Adipocyte (in vitro differentiated cells): ENCODE data around the gene SSC5D.

Source experiments
- DNase-seq: peaks from one replicate; pipeline ENCODE4 v3.0.0-alpha.2; 2015; ENCODE audit warnings: low read depth
- H3K27me3 ChIP-seq: replicated peaks from 2 replicates; pipeline ENCODE4 v1.7.0; 2013; ENCODE audit warnings: mild to moderate bottlenecking, low read length, moderate library complexity; ENCODE audit not compliant: control insufficient read depth, insufficient read depth
- H3K36me3 ChIP-seq: 2 replicates; pipeline ENCODE4 v1.7.0; 2013; ENCODE audit warnings: low read length, mild to moderate bottlenecking, moderate library complexity; ENCODE audit not compliant: control insufficient read depth, insufficient read depth, severe bottlenecking
- H3K4me1 ChIP-seq: 2 replicates; pipeline ENCODE4 v1.7.0; 2013; ENCODE audit warnings: mild to moderate bottlenecking, low read length, moderate library complexity; ENCODE audit not compliant: control insufficient read depth, insufficient read depth
- H3K4me3 ChIP-seq: 2 replicates; pipeline ENCODE4 v1.7.0; 2013; ENCODE audit warnings: mild to moderate bottlenecking, low read length, moderate library complexity
- H3K9ac ChIP-seq: 2 replicates; pipeline ENCODE4 v1.7.0; 2013; ENCODE audit warnings: mild to moderate bottlenecking, low read length, moderate library complexity
- H3K9me3 ChIP-seq: 2 replicates; pipeline ENCODE4 v1.7.0; 2013; ENCODE audit warnings: mild to moderate bottlenecking, low read length, moderate library complexity; ENCODE audit not compliant: control insufficient read depth

SSC5D gene

DNA sequence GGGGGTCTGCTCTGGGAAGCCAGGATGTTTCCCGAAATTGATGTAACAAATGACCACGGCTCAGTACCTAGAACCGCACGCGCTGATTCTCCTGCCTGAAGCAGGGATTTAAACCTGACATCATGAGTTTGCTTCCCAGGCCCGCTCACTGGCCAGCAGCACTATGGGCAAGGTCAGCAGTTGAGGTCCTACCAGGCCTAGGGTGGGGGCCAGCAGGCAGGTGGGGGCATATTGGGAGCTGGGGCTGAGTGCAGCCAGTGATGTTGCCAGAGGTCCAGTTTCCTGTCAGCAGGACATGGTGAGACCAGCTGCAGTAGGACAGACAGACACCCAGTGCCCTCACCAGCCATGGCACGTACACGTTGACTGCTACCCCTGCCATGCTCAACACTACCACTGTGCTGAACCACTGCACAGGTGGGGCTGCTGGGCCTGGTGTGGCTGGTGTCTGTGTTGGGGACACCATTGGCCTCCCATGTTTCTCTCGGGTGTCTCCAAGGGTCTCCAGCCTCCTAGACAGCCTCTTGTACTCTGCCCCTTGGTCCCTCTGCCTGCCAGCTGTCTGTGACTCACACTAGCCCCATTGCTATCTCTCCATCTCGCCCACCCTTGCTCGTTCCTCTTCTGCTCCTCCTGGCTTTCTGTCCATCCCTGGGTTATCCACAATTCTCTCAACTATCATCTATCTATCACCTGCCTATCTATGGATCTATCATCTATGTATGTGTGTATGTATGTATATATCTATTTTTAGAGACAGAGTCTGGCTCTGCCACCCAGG is 22.6 kb upstream of the SSC5D start:
- Histone ChIP-seq H3K36me3 (no peaks in the 10 kb centered on the region), H3K9ac (no peak overlapping the region), H3K9me3 (no peaks in the 10 kb centered on the region), H3K4me1 (peaks cover 17% of the 10 kb centered on the region), H3K27me3 (no peaks in the 10 kb centered on the region), H3K4me3 (no peak overlapping the region)
- DNase-seq: no peak

GRCh38 chr19:55466241-55466614 is 22.0 kb upstream of the SSC5D start:
- no peaks in the 10 kb centered on the region for H3K27me3 ChIP-seq
- H3K36me3 ChIP-seq: no peaks in the 10 kb centered on the region
- no peak overlapping the region for H3K4me3 ChIP-seq
- H3K9me3 ChIP-seq: no peaks in the 10 kb centered on the region
- no peak overlapping the region for H3K9ac ChIP-seq
- H3K4me1 ChIP-seq: peaks cover 15% of the 10 kb centered on the region
- no peak for DNase-seq

GRCh38 chr19:55467236-55468053 is 20.8 kb upstream of the SSC5D start:
- Histone ChIP-seq H3K36me3 (no peaks in the 10 kb centered on the region), H3K9ac (peak overlapping the region; percentile 25), H3K9me3 (no peaks in the 10 kb centered on the region), H3K27me3 (no peaks in the 10 kb centered on the region), H3K4me3 (no peak overlapping the region), H3K4me1 (peaks cover 9% of the 10 kb centered on the region)
- DNase-seq: peak; percentile 86

DNA sequence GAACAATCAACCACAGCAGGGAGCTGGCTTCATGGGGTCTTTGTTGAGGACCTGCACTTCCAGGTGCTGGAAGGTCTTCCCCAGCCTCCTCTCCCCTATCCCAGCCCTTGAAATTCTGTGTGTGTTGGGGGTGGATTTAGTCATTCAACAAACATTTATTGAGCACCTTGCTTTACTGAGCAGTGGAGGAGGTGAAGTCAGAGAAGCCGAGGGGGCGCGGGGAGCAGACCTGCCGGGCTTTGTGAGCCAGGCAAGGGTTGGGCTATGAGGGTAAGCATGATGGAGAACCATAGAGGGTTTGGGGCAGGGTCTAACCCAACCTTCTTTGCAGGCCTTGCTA is 20.2 kb upstream of the SSC5D start:
- no peaks in the 10 kb centered on the region for H3K27me3 ChIP-seq

GRCh38 chr19:55471266-55471665 is 17.0 kb upstream of the SSC5D start:
- H3K4me3 ChIP-seq: no peak overlapping the region
- no peak for DNase-seq

More for the DNA sequence above, 20.2 kb upstream of the SSC5D start:
- peak overlapping the region; percentile 25 for H3K9ac ChIP-seq
- no peak for DNase-seq
- H3K36me3 ChIP-seq: no peaks in the 10 kb centered on the region
- H3K4me1 ChIP-seq: peaks cover 9% of the 10 kb centered on the region
- no peak overlapping the region for H3K4me3 ChIP-seq
- H3K9me3 ChIP-seq: no peaks in the 10 kb centered on the region

DNA sequence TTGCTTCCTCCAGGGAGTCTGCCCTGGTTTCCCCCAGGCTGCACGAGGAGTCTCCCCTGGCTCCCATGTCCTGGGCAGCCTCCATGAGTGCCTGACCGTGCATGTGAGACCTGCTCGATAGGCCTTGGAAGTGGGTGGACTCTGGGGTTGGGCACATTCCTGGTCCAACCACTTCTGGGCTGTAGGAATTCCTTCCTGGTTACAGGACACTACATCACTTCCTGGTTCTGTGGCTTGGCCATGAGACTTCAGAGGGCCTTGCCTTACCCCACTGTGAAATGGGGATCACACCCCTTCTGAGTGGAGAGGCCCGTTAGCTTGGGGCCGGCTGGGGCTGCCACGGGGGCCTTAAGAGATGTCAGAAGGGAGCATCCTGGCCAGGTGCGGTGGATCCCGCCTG is 15.8 kb upstream of the SSC5D start:
- DNase-seq: no peak
- H3K9me3 ChIP-seq: no peaks in the 10 kb centered on the region
- peak overlapping the region; percentile 62 for H3K9ac ChIP-seq

More at GRCh38 chr19:55471266-55471665, 17.0 kb upstream of the SSC5D start:
- Histone ChIP-seq H3K36me3 (no peaks in the 10 kb centered on the region), H3K9ac (no peak overlapping the region), H3K27me3 (no peaks in the 10 kb centered on the region), H3K9me3 (no peaks in the 10 kb centered on the region), H3K4me1 (peaks cover 24% of the 10 kb centered on the region)

GRCh38 chr19:55473225-55474012 is 14.8 kb upstream of the SSC5D start:
- DNase-seq: no peak
- Histone ChIP-seq H3K36me3 (no peaks in the 10 kb centered on the region), H3K4me3 (no peak overlapping the region), H3K4me1 (peaks cover 25% of the 10 kb centered on the region), H3K9me3 (no peaks in the 10 kb centered on the region), H3K9ac (peak overlapping the region; percentile 62), H3K27me3 (no peaks in the 10 kb centered on the region)

More for the DNA sequence above, 15.8 kb upstream of the SSC5D start:
- Histone ChIP-seq H3K27me3 (no peaks in the 10 kb centered on the region), H3K4me3 (no peak overlapping the region), H3K36me3 (no peaks in the 10 kb centered on the region), H3K4me1 (peaks cover 21% of the 10 kb centered on the region)

DNA sequence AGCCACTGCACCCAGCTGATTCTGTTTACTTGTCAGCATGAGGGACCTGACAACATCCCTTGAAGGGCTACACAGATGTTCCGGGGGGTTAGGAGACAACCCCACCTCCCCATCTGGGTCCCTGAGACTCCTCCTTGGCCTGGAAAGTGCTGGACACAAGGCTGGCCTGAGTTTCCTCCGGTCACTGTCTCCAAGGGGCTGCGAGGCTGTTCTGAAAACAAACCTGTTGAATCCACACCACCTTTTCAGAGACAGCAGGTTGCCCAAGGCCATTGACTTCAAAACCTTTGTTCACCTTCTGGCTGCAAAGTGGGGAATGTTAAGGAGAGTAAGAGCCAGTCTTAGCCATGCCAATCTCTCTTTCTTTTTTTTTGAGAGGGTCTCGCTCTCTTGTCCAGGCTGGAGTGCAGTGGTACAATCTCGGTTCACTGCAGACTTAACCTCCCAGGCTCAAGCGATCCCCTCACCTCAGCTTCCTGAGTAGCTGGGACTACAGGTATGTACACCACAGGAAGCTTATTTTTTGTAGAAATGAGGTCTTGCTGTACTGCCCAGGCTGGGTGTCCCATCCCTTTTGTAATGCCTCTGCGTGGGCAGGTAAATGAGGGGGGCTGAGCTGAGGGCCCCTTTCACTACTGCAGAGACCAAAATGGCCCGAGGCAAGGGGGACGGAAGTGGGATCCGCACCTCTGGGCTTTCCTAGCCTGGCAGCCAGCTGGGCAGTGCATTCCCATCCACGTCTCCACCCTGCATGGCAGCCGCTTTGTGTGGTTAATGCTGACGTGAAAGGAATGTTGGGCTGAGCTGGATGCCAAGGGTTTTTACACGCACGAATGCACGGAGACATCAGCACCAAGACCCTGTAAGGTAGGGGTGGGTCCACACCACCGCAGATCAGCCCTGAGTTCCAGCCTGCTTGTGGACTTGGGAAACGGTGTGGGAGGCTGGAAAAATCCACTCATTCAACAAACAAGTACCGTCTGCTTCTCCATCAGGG is 13.7 kb upstream of the SSC5D start:
- no peaks in the 10 kb centered on the region for H3K36me3 ChIP-seq
- no peak for DNase-seq
- H3K9me3 ChIP-seq: no peaks in the 10 kb centered on the region
- H3K4me1 ChIP-seq: peaks cover 29% of the 10 kb centered on the region
- H3K9ac ChIP-seq: peak overlapping the region; percentile 62
- H3K4me3 ChIP-seq: no peak overlapping the region
- no peaks in the 10 kb centered on the region for H3K27me3 ChIP-seq

DNA sequence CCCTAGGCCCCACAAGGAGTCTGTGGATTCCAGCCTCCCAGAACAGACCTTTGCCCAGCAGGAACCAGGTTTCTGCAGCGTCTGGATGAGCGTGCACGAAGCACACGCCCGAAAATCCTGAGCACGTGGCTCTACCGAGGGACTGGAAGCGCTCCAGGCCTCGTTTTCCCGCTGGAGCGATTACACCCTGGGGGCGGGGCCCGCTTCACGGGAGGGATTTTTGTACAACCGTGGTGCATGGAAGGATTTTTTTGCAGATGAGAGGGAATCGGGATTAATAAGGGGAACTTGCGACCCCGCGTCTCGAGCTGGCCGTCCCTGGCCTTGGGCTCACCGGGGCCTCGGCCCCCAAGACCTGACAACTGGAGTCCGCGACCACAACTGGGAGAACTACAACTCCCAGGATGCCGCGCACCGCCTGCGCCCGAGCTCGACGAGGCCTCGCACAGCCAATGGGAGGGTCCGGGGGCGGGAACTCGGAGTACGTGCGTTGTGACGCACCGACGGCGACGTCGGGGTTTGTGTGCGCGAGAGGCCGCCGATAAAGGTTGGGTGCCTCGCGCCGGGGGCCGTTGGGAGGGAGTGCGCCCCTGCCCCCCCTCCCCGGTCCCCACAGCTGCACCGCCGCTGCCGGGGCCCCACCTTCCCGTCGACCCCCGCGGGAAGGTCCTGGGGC is 12.0 kb upstream of the SSC5D start, which contains the start of gene ZNF628:
ZNF628 (plus strand) TSS at position 518 of the 676 bp plus-strand sequence. CDS start 3,294 bp downstream, outside the sequence.
- peak within 1 kb of the TSS; percentile 95 for H3K4me3 ChIP-seq
- H3K9me3 ChIP-seq: no peaks in the 10 kb centered on the region
- H3K36me3 ChIP-seq: no peaks in the 10 kb centered on the region
- peaks cover 31% of the 10 kb centered on the region for H3K4me1 ChIP-seq
- H3K9ac ChIP-seq: peak within 1 kb of the TSS; percentile 87
- DNase-seq: peak; percentile 99
- H3K27me3 ChIP-seq: no peaks in the 10 kb centered on the region

DNA sequence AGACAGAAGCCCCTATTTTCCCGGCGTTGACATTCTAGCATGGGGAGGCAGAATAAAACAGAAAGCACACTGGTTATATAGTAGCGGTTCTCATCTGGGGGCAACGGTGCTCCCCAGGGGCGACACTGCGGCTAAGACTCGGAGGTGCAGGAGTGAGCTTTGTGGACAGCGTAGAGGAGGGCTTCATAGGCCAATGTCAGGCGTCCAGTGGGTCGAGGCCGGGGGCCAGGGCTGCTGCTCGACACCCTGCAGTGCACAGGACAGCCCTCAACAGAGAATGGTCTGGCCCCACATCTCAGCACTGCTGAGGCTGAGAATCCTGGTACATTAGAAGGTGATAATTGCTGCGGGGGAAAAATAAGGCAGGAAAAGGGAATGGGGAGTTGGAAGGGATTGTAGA is 10.3 kb upstream of the SSC5D start:
- Histone ChIP-seq H3K9ac (peak overlapping the region; percentile 87), H3K4me1 (peaks cover 31% of the 10 kb centered on the region), H3K4me3 (peak overlapping the region; percentile 95), H3K27me3 (no peaks in the 10 kb centered on the region), H3K9me3 (no peaks in the 10 kb centered on the region), H3K36me3 (peaks cover 4% of the 10 kb centered on the region)
- DNase-seq: no peak
